Fibroblast of lung (primary cell): Measurements from ENCODE around the gene CTRB1. TPM values are rescaled to one million over a fixed set of nuclear protein-coding genes. Genes with fewer than 3 reads are reported as not detected.

Experiments
- DNase-seq, 2 donors: peaks; one replicate each; pipeline versions ENCODE4 v3.0.0 to v3.0.0-alpha.2; 2010; ENCODE audit warnings: low read depth in 2 of 2
- H2AFZ ChIP-seq: 2 replicates; pipeline ENCODE4 v1.5.1; 2012; ENCODE audit warnings: low read length, control low read depth, inconsistent platforms
- H3K27ac ChIP-seq: 2 replicates; pipeline ENCODE4 v1.5.1; 2011; ENCODE audit warnings: low read length, control low read depth; ENCODE audit not compliant: insufficient read depth
- H3K27me3 ChIP-seq: 2 replicates; pipeline ENCODE4 v1.5.1; 2011; ENCODE audit warnings: mild to moderate bottlenecking, low read length; ENCODE audit not compliant: control insufficient read depth, insufficient read depth
- H3K36me3 ChIP-seq: 2 replicates; pipeline ENCODE4 v1.5.1; 2011; ENCODE audit warnings: low read length; ENCODE audit not compliant: control insufficient read depth, insufficient read depth
- H3K4me1 ChIP-seq: 2 replicates; pipeline ENCODE4 v1.5.1; 2011; ENCODE audit warnings: low read length; ENCODE audit not compliant: control insufficient read depth, insufficient read depth; ENCODE audit errors: extremely low read depth
- H3K4me2 ChIP-seq: 2 replicates; pipeline ENCODE4 v1.5.1; 2011; ENCODE audit warnings: low read length, control low read depth; ENCODE audit not compliant: insufficient read depth; ENCODE audit errors: extremely low read depth
- H3K4me3 ChIP-seq, 4 experiments: fragments of 200-600 bp in 1 of 4; sonication (generic) in 1 of 4; replicated peaks in 1 of 4; 2 replicates each; pipeline ENCODE4 v1.5.1; 2011 to 2016; ENCODE audit warnings: low read length in 4 of 4, low read depth in 3 of 4, mild to moderate bottlenecking in 3 of 4, control low read depth in 2 of 4, inconsistent platforms in 1 of 4, mixed read lengths in 1 of 4; ENCODE audit not compliant: insufficient read depth in 1 of 4; ENCODE audit errors: control extremely low read depth in 1 of 4
- H3K79me2 ChIP-seq: 2 replicates; pipeline ENCODE4 v1.5.1; 2012; ENCODE audit warnings: mild to moderate bottlenecking, low read length, inconsistent platforms; ENCODE audit not compliant: control insufficient read depth, insufficient read depth
- H3K9ac ChIP-seq: 2 replicates; pipeline ENCODE4 v1.5.1; 2011; ENCODE audit warnings: mild to moderate bottlenecking, low read length, control low read depth; ENCODE audit not compliant: insufficient read depth
- H3K9me3 ChIP-seq: 2 replicates; pipeline ENCODE4 v1.5.1; 2012; ENCODE audit warnings: low read depth, low read length; ENCODE audit not compliant: control insufficient read depth, insufficient read depth
- H4K20me1 ChIP-seq: 2 replicates; pipeline ENCODE4 v1.5.1; 2011; ENCODE audit warnings: low read length; ENCODE audit not compliant: control insufficient read depth, insufficient read depth; ENCODE audit errors: extremely low read depth
- CTCF ChIP-seq, 2 donors: IDR thresholded peaks in 1 of 2; conservative IDR thresholded peaks in 1 of 2; 1 replicate in 1 of 2; 2 replicates in 1 of 2; pipeline ENCODE4 v1.5.1; 2011 to 2012; ENCODE audit warnings: low read length in 2 of 2, control low read depth in 1 of 2, inconsistent platforms in 1 of 2, low read depth in 1 of 2, mild to moderate bottlenecking in 1 of 2
- EZH2 ChIP-seq: IDR thresholded peaks from 2 replicates; pipeline ENCODE4 v1.5.1; 2012; ENCODE audit warnings: low read length, control low read depth, mild to moderate bottlenecking; ENCODE audit errors: missing control alignments
- polyA plus RNA-seq, 2 donors: library from polyadenylated mRNA; depleted of rRNA in 1 of 2; stranded (reverse) in 1 of 2; unstranded in 1 of 2; fragments of >200 nt; gene quantifications; 2 replicates each; pipeline ENCODE4 v1.2.1, GENCODE V29; 2011 to 2012; ENCODE audit warnings: missing spikeins in 1 of 2
- total RNA-seq: library from RNA; depleted of rRNA; stranded (reverse); fragments of >200 nt; gene quantifications from 2 replicates; pipeline ENCODE4 v1.2.1, GENCODE V29; 2014

Gene CTRB1
- total and polyA plus RNA-seq, 2 donors (not counting 1 experiment from before 2014, with no cell fraction given): not detected

GRCh38 chr16:75226550-75227360 is 8.0 kb downstream of the CTRB1 start:
- Histone ChIP-seq H3K4me3 (no peak overlapping the region), H3K4me1 (no peaks in the 10 kb centered on the region), H3K27ac (no peak overlapping the region), H3K36me3 (peaks cover 26% of the 10 kb centered on the region), H3K79me2 (peaks cover 2% of the 10 kb centered on the region), H2AFZ (no peak overlapping the region), H3K4me2 (no peak overlapping the region), H4K20me1 (no peaks in the 10 kb centered on the region), H3K9ac (no peak overlapping the region), H3K9me3 (no peaks in the 10 kb centered on the region), H3K27me3 (no peaks in the 10 kb centered on the region)
- no peak for DNase-seq
- TF ChIP-seq EZH2 (no peak), CTCF (conservative IDR thresholded peaks at IDR 0.05 in 1 of 2, IDR thresholded peaks at IDR 0.05 in 1 of 2; ENCODE audit: low read depth in 1 of 2, low read length in 2 of 2) (no peak)

GRCh38 chr16:75227361-75228142 is 8.8 kb downstream of the CTRB1 start:
- H3K9ac ChIP-seq: no peak overlapping the region
- TF ChIP-seq CTCF (conservative IDR thresholded peaks at IDR 0.05 in 1 of 2, IDR thresholded peaks at IDR 0.05 in 1 of 2; ENCODE audit: low read depth in 1 of 2, low read length in 2 of 2): no peak
- TF ChIP-seq EZH2: no peak
- H3K4me2 ChIP-seq: no peak overlapping the region
- peaks cover 28% of the 10 kb centered on the region for H3K36me3 ChIP-seq
- H3K79me2 ChIP-seq: peaks cover 4% of the 10 kb centered on the region
- no peaks in the 10 kb centered on the region for H3K9me3 ChIP-seq
- H3K4me3 ChIP-seq: no peak overlapping the region
- no peak overlapping the region for H3K27ac ChIP-seq
- H3K4me1 ChIP-seq: no peaks in the 10 kb centered on the region
- no peaks in the 10 kb centered on the region for H4K20me1 ChIP-seq
- no peak overlapping the region for H2AFZ ChIP-seq
- no peaks in the 10 kb centered on the region for H3K27me3 ChIP-seq
- DNase-seq: no peak
